Measurements from ENCODE around the gene BRAT1.

BRAT1 gene

DNA sequence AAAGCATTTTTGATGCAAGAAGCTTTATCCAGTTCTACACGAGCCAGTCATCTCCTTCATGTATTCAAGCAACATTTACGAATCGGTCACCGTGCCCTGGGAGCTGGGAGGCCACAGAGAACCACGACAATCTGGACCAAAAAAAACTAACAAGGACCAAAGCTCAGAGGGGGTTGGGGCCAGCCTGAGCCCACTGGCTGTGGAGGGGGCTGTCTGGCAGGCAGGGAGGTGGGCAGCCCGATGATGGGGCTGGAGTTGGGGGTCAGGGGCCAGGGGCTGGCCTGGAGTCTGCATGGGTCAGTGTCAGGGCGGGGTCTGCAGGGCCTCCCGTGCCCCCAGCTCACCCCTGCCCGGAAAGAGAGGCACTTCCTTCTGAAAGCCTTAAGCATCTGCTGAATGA, 66.6 kb downstream of the BRAT1 start:
- Histone ChIP-seq H3K9me2 (ENCODE audit: low read depth, low read length) (no peaks in the 10 kb centered on the region), H4K20me1 (ENCODE audit: insufficient read depth, low read length) (no peaks in the 10 kb centered on the region), H3K4me2 (ENCODE audit: low read length) (no peak overlapping the region), H3K36me3 (ENCODE audit: insufficient read depth, low read length) (no peaks in the 10 kb centered on the region), H3K4me3 (ENCODE audit: low read depth, low read length, poor library complexity, severe bottlenecking) (no peak overlapping the region), H2AFZ (ENCODE audit: low read length) (no peak overlapping the region), H3K4me1 (ENCODE audit: insufficient read depth, low read length, severe bottlenecking) (no peaks in the 10 kb centered on the region), H3K79me2 (ENCODE audit: insufficient read depth, low read length) (no peaks in the 10 kb centered on the region), H3K9me3 (ENCODE audit: low read length) (no peaks in the 10 kb centered on the region), H3F3A (ENCODE audit: insufficient read depth, low read length) (no peaks in the 10 kb centered on the region), H3K27me3 (ENCODE audit: insufficient read depth, low read length) (peaks cover 2% of the 10 kb centered on the region; the same call in 1 of the 2 replicates), H3K9ac (ENCODE audit: low read length) (no peak overlapping the region), H3K27ac (ENCODE audit: low read depth, low read length, poor library complexity, severe bottlenecking) (no peak overlapping the region)
- TF ChIP-seq, protein P1, sequence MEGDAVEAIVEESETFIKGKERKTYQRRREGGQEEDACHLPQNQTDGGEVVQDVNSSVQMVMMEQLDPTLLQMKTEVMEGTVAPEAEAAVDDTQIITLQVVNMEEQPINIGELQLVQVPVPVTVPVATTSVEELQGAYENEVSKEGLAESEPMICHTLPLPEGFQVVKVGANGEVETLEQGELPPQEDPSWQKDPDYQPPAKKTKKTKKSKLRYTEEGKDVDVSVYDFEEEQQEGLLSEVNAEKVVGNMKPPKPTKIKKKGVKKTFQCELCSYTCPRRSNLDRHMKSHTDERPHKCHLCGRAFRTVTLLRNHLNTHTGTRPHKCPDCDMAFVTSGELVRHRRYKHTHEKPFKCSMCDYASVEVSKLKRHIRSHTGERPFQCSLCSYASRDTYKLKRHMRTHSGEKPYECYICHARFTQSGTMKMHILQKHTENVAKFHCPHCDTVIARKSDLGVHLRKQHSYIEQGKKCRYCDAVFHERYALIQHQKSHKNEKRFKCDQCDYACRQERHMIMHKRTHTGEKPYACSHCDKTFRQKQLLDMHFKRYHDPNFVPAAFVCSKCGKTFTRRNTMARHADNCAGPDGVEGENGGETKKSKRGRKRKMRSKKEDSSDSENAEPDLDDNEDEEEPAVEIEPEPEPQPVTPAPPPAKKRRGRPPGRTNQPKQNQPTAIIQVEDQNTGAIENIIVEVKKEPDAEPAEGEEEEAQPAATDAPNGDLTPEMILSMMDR (IDR thresholded peaks at IDR 0.05; ENCODE audit: low read length): no peak
- no peak for TF ChIP-seq EZH2 (IDR thresholded peaks at IDR 0.05; ENCODE audit: borderline replicate concordance, low read length)

DNA sequence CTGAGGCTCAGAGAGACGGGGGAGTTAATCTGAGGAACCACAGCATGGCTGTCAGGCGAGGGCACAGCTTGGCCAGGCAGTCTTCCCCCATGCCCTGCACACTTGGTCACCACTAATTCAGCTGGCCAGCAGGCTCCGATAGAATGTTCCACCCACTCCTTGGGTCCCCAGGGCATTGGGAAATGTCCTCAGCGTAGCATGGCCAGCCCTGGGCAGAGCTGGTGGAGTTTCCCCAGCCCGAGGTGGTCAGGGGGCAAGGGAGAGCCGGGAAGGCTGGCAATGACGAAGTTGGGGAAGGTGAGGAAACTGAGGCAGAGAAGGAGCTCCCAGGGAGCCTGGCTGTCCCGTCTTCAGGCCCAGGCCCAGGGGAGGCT, 67.1 kb downstream of the BRAT1 start:
- Histone ChIP-seq H3K4me1 (ENCODE audit: insufficient read depth, low read length, severe bottlenecking) (no peaks in the 10 kb centered on the region), H3K9me2 (ENCODE audit: low read depth, low read length) (no peaks in the 10 kb centered on the region), H3K4me2 (ENCODE audit: low read length) (no peak overlapping the region), H3K27ac (ENCODE audit: low read depth, low read length, poor library complexity, severe bottlenecking) (no peak overlapping the region), H3K4me3 (ENCODE audit: low read depth, low read length, poor library complexity, severe bottlenecking) (no peak overlapping the region), H3K27me3 (ENCODE audit: insufficient read depth, low read length) (peaks cover 5% of the 10 kb centered on the region; the same call in 1 of the 2 replicates), H3K9me3 (ENCODE audit: low read length) (no peaks in the 10 kb centered on the region), H4K20me1 (ENCODE audit: insufficient read depth, low read length) (no peaks in the 10 kb centered on the region), H3F3A (ENCODE audit: insufficient read depth, low read length) (no peaks in the 10 kb centered on the region), H2AFZ (ENCODE audit: low read length) (no peak overlapping the region), H3K79me2 (ENCODE audit: insufficient read depth, low read length) (no peaks in the 10 kb centered on the region), H3K36me3 (ENCODE audit: insufficient read depth, low read length) (no peaks in the 10 kb centered on the region), H3K9ac (ENCODE audit: low read length) (no peak overlapping the region)
- TF ChIP-seq, protein P1 (IDR thresholded peaks at IDR 0.05; ENCODE audit: low read length): no peak
- TF ChIP-seq EZH2 (IDR thresholded peaks at IDR 0.05; ENCODE audit: borderline replicate concordance, low read length): no peak
